Thyroid gland (tissue), 4 donors: ENCODE measurements around the gene ANKRD1.

Experiments
- POLR2A ChIP-seq, 2 donors: fragments of 450-650 bp; IDR thresholded peaks; one replicate each; pipeline ENCODE4 v1.6.1; 2017; ENCODE audit warnings: antibody characterized with exemption in 2 of 2, mild to moderate bottlenecking in 2 of 2, moderate library complexity in 1 of 2
- TF ChIP-seq, protein P1 (sequence below), 6 experiments: fragments of 200-600 bp in 3 of 6; fragments of 450-650 bp in 3 of 6; sonication (generic) in 3 of 6; IDR thresholded peaks; one replicate each; pipeline ENCODE4 v1.5.1; 2016 to 2019; ENCODE audit warnings: antibody characterized with exemption in 6 of 6, mild to moderate bottlenecking in 2 of 6, inconsistent platforms in 1 of 6, moderate library complexity in 1 of 6

DNA sequence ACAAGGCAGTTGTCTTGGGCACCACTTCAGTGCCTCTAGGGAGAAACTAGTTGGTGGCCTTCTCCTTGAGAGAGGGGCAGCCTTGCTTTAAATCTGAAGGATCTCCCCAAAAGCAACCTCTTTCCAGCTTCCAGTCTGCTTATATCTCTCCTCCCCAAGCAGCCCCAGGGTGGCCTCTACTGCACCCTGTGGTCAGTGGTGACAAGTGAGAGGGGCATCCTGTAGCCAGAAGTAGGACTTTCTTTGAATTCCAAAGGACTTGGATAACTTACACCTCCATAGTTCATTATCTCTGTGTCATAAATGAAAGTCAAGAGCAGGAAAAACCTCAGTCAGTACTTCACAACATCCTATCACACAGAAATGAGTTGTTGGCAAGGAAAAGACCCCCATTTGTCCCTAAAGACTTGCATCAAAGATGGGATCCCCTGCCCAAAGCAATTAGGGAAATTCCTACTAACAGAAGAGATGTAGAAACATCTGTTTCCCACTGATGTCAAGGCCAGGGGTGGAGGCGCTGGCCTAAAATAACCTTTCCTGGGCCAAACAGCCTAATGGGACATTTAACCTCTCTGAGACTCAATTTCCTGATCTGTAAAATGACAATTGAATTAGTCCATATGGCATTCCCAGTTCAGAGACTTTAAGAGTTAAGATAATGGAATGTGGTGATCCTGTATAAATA, 44.0 kb upstream of the ANKRD1 start:
- TF ChIP-seq, protein P1, sequence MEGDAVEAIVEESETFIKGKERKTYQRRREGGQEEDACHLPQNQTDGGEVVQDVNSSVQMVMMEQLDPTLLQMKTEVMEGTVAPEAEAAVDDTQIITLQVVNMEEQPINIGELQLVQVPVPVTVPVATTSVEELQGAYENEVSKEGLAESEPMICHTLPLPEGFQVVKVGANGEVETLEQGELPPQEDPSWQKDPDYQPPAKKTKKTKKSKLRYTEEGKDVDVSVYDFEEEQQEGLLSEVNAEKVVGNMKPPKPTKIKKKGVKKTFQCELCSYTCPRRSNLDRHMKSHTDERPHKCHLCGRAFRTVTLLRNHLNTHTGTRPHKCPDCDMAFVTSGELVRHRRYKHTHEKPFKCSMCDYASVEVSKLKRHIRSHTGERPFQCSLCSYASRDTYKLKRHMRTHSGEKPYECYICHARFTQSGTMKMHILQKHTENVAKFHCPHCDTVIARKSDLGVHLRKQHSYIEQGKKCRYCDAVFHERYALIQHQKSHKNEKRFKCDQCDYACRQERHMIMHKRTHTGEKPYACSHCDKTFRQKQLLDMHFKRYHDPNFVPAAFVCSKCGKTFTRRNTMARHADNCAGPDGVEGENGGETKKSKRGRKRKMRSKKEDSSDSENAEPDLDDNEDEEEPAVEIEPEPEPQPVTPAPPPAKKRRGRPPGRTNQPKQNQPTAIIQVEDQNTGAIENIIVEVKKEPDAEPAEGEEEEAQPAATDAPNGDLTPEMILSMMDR (IDR thresholded peaks at IDR 0.05): no peak
- TF ChIP-seq POLR2A (IDR thresholded peaks at IDR 0.05): no peak
